Activated effector memory CD4-positive, alpha-beta T cell treated with Interleukin-2 at 50 U/mL for 16 hours (primary cell): Measurements from ENCODE around the gene MARCHF11.

Source experiments
- DNase-seq: peaks from one replicate; pipeline ENCODE4 v3.0.0-alpha.2; 2020

The MARCHF11 gene

DNA sequence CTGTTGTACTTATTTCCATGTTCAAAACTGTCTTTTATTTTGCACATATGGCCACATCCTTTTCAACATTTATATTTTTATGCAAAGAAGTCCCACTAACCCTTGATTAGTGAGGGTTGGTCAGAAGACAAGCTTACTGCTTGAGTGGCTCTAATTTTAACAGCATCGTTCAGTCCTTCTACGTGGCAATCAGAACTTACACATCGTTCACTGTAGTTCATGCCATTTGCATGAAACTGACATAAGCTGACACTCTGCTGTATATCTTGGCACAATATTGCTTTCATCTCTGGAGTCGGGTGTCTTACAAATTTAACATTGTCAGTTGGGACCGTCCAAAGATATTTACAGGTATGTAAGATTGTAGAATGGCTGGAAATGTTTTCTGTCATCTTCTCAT lies 50.6 kb downstream of the MARCHF11 start:
- no peak for DNase-seq

DNA sequence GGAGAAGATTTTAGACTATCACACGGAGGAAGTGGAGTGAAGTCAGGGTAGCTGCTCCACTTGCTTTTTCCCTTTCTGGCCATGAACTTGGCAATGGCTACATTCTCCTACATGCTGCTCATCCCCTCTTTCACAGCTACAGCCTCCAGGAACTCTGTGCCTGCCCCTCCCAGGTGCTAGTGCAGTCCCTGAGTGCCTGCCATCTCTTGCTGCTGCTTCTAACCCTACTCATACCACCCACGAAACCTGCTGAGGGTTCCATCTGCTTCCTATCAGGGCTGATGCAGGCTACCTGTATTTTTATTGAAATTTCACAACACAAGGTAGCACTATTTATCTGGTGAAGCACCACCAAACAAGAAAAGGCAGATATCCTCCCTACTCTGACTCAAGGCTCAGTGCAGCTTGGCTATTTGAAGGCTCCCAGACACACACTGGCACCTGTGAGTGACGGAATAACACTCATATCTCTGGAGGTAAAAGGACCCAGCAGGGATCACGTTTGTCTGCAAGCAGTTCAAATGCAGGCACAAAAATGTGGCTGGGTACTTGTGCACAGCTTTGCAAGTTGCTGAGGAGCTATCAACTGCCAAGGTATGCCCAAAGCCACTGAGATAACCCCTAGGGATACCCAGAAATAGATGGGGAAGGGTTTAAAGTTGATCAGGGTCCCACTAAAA lies 51.6 kb downstream of the MARCHF11 start:
- no peak for DNase-seq

DNA sequence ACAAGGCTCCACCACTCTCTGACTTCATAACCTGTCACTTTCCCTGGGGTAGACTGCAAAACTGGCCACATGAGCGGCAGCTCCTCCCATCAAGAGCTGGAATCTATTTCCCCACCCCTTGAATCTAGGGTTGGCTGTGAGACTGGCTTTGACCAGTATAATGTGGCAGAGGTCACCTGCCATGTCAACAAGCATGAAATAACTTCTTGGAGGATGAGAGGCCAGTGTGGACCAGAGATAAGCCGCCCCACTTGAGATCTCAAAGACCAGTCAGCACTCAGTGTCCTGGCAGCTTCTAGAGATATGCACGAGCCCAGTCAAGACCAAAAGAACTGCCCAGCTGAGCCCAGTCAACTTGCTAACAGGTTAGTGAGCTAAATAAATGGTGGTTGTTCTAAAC lies 59.0 kb downstream of the MARCHF11 start:
- DNase-seq: no peak

DNA sequence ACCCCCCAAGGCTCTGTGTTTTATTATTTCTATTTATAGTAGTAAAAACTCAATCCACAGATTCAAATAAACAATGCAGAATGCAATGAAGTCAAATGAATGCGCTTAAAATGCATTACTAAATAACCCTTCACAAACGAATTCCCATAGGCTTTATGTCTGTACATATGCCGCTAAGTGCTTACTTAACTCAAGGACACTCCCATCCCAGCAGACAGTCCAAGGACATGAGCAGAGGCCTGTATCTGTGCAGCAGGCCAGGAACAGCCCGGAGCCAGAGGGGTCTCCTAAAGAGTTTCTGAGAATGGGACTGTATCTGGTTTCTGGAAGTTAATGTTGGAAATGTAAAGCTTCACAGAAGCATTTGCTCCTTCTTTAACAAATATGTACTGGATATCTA lies 59.8 kb downstream of the MARCHF11 start:
- no peak for DNase-seq

DNA sequence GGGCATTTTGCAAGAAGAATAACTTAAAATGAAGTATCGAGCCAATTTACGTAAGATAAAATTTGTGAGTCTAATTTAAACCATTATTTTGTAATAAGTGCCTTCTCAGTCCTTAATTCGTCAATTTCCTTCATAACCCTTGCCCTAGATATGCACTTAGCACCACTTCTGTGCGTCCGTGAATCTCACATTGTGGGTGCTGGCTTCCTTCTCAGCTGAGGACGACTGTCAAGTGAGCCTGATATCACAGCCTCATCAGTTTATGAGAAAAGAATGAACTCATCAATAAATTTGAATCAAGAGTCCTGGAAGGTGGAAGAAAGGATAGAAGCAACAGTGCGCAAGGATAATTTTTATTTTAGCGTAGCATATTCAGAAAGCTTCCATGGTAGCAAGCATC lies 64.5 kb downstream of the MARCHF11 start:
- DNase-seq: no peak

DNA sequence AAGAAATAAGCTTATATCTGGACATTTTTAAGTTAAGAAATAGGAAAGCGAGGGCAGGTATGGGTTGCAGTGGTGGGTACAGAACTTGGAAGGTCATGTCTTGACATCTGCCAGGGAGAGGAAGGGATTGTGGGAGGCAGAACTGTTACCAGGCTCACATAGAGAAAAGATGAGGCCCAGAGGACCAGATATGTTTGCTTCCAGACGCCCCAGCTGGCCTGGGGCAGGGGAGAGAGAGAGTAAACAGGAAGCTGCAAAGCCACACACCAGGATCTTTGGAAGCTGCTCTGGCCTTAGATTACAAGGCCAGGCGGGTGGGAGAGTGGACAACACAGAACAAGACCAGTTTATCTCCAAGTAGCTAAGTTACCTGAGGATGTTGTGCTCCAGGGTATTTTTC lies 71.2 kb downstream of the MARCHF11 start:
- DNase-seq: no peak

DNA sequence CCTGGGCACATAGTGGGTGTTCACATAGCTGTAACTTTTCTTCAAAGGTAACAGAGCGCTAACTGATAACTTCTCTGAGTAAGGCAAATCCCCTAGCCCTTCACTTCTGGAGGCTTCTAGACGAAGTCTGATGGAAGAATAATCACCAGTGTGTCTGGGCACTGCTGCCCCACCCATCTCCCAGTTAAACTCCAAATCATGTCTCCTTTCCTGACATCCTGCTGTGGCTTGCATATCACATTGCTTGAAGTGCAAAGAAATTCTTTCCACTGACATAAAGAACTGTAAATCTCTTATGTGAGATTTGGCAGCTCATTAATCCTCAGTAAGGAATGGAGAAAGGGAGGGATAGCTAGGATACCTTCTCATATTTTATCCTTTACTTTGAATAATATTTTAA lies 74.6 kb downstream of the MARCHF11 start:
- DNase-seq: no peak

DNA sequence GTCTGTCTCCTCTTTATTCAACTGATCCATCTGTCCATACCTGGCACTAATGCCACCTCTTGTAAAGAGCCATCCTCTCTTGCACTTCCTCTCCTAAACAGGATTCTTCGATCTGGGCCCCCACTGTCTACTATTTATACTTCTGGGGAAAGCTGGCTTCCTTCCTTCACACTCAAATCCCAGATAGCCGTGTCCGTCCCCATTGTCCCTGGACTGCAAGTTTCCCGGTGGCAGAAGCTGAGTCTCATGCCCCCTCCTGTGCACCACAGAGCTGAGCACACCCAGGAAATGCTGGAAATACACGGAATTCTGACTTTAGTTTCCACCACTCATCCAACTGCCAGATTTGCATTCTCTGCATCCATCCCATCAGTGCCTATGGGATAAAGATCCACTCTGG lies 84.0 kb downstream of the MARCHF11 start:
- no peak for DNase-seq

DNA sequence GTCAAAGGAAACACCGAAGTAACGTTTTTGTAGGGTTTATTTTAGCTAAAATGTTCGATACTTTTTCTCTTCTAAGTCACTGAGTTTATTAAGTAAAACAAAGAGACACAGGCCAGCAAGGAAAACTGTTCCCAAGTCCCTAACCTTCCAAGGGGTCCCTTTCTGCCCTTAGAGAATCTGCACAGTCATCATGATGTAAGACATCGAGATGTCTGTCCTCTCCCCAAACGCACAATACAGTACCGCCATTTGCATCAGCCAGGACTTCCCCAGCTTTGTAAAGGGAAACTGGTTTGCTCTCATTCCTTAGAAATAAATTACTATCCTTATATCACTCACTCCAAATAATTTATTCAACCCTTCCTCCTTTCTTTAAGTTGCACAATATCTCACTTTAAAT lies 89.3 kb downstream of the MARCHF11 start:
- no peak for DNase-seq

DNA sequence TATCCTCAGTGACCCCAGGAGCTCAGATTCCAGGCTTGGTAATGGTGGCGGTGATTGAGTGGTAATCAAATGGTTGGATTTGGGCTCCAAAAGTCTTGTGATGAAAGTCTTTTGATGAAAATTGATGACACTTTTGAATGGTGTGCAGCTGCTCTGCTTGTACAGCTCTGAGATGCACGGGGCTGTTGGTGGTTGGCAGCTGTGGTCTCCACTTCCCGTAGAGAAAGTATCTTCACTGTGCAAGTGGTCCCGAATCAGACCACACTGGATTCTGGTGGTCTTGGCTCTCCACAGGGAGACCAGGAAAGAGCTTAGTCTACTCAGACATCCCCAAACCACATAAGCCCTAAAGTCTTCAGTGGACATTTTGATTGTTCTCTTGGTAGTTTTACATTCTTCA lies 96.6 kb downstream of the MARCHF11 start:
- no peak for DNase-seq

DNA sequence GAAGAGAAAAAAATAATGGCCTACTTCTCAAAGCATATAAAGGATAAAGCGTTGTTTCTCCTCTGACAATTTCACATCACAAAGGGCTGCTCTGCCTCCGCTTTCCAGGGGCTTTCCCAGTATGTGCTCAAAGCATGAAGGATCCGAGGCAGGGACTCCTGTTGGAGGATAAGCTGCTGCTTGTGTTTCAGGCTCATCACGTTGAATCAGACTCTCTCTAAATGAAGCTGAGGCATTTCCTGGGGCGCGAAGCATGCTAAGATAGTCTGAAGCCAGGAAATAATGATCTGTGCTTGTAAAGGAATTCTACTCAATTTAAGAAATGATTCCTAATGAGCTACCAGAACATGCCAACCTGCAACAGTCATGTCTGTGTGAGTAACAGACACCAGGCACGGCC lies 97.5 kb downstream of the MARCHF11 start:
- no peak for DNase-seq

DNA sequence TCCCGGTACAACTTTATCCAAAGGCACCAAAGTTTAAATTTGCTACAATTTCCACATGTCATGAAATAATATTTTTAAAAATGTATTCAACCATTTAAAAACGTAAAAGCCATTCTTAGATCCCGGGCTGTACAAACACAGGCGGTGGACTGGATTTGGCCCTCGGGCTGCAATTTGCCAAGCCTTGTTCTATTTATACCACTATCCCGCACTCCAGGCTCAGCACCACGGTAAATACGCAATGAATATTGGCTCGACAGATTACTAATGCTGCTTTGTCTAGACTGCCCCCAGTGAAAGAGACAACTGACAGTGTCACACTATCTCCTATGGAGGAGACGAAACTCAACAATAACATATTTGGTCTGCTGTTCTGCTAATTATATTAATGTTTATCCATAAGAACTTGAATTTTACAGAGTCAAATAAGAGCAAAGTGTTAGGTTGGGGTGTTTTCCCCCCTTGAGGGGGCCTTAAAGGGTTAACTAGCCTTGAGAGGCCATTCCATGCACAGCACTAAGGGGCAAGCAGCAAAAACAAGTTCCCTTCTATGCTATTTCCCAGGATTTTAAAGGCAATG lies 98.1 kb downstream of the MARCHF11 start:
- no peak for DNase-seq

DNA sequence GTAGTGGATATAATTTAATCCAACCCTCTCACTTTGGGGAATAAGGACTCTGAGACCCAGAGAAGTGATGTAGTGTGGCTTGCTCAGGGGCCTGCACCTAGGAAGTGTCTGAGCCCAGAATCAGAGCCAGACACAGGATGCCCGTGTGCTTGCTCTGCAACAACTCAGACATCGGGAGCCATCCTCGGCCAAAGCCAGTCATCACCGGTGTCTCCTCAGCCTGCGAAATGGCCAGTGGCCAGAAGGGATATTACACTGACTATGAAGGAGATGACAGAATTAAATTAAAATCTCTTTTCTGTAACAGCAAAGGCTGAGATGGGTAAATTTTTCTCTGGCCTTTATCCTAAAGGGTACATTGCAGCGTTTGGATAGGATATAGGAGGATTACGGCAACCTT lies 102.9 kb downstream of the MARCHF11 start:
- no peak for DNase-seq

DNA sequence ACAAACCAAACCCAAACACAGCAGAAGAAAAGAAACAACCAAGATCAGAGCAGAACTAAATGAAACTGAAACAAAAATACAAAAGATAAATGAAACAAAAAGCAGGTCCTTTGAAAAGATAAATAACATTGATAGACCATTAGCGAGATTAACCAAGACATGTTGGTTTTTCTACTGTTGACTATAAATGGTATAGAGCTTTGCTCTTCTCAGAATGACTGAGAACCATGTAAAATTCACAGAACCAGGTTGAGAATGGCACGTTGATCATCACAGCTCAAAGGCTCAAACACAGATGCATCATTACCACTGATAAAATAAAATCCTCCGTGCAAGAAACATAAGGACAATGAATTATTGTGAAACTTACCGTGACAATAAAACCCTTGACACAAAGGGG lies 105.2 kb downstream of the MARCHF11 start:
- DNase-seq: no peak

DNA sequence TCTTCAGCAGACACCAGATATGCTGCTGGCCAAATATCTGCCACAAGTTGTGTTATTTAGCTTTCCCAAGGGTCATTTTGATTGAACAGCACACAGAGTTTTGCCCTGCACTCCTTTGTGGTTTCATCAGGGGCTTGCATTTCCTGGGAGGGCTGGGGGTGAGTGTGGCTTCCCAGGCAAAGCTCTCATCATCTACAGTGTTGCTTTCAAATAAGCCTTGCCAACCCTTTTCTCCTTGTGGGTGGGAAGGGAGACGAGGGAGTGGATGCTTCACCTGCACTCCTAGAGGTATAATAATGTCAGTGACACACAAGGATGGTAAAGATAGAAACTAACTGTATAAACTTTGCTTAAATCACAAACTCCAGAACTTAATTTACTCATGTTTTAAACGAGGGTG lies 107.0 kb downstream of the MARCHF11 start:
- DNase-seq: no peak

DNA sequence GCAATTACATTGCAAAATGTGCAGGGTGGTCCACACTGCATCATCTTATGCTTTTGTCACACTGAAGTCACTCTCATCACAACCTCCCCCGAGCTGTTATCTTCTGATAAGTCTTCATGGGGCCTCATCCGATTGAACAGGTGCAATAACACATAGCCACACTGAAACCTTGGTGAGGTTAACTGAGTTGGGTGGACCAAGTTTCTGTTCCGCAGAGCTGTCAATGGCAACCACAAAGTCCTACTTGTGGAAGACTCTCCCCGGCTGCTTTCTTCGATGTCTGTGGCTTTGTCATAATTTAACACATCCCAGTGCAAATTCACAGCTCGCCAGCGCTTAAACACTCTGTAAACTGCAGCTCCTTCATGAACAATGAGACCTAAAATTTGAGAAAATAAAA lies 112.2 kb downstream of the MARCHF11 start:
- no peak for DNase-seq

DNA sequence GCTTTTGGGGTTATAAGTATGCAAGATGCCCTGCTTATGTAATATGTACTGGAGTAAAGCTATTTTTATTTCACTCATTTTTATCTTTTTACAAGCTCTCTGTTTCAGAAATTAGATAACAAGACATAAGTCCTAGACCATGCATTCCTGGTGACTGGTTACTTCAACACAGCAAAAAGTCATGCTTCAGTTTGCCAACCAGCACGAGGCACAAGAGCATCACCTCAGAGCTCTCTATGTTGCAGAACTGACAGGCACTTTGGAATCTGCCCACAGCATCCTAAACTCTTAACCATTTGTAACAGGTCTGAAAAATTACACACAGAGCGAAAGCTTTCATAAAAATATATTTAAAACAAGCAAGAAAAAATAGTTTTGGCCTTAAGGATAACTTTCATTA lies 112.8 kb downstream of the MARCHF11 start:
- DNase-seq: no peak

DNA sequence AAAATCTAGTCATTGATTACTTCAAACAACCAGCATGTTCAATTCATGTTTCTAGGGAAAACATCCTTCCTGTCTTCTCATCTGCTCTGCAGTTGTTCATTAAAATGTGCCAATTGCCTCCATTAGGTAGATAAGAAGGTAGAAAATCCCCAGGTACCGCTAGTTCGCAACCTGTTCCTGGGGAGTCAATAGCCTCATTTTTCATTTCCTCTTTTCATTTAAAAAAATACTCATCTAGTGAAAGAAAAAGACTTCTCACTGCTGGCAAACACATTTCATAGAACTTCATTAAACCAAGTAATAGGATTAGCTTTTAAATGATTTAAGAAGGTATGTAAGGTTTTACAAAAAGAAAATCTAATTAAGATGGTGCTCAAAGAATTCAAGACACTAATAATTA lies 113.3 kb downstream of the MARCHF11 start:
- DNase-seq: no peak

DNA sequence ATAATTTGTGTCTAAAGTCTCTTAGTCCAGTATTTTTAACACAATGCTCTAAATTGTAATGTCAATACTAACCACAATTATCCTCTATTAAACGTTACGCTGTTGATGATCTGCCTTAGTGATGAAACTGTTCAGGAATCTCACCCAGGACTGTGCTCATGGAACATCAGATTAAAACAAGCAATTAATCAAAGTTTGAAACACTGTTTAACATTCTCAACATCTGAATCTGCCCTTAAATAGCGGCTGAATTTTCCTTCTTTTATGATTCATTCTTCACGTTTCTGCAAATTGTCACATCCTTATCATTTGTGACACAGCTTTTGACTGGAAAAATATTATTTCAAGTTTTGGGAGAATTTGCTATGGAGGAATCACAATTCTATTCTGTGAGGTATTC lies 113.8 kb downstream of the MARCHF11 start:
- no peak for DNase-seq

DNA sequence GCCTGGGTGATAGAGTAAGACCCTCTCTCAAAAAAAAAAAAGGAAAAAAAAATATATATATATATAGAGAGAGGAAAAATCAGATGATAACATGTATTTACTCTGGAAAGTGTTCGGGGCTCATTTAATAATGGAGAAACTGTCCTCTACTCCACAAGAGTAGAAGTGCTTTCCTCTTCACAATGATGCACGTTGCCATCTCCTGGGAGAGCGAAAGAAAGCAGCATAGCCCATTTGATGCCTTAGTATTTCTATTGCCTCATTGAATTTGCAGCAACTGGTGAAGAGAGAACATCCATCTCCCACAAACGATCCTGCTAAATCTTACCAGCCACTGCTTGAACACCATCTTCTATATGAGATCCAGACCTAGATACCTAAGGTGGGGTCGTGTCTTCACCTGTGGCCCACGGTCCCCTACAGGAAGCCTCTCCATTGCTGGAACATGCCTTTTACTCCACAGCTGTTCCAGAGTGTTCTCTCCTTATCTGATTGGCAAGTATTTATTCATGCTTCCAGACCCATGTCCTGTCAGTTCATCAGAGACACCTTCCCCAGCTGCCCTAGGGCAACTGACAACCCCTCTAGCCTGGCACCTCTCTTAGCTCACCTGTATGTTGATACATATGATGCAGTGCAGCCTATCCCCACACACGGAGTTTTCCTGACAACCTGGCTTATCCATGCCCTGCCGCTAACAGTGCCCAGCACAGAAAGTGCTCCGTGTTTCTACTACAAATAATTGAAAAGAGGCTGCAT lies 115.3 kb downstream of the MARCHF11 start:
- DNase-seq: no peak

DNA sequence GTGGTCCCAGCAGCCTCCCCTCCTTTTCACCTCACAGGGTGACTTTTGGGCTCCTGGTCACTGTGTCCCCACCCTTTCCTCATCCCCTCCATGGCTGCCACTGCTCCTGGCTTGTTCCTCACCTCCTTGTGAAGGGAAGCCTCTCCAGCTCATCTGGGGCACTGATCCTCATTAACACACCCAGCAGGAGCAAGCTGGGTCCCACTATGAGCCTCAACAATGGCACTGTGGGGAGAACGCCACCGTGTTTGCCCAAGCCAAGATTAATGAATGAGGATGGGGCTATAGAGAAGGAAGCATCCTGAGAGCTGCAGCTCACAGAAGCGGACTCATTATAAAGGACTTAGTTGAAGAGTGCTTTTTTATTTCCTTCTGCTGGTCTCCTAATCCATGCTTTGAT lies 118.4 kb downstream of the MARCHF11 start:
- DNase-seq: no peak

DNA sequence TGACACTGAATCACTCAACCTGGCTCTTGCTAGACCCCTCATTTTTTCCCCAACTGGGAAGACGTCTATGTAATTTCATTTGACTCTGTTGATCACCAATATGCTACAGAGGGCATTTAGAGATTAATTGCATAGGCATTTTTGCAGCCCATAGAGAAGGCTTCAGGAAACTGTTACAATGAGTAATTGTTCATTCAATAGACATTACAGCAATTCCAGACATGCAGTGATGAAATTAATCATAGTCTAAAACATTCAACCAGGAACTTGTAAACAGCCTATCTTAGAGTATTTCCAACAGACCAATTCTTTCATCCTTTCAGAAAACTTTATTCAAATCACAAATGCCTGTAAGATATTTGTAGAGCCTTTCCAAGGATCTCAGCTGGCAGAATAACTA lies 122.3 kb downstream of the MARCHF11 start:
- DNase-seq: no peak

DNA sequence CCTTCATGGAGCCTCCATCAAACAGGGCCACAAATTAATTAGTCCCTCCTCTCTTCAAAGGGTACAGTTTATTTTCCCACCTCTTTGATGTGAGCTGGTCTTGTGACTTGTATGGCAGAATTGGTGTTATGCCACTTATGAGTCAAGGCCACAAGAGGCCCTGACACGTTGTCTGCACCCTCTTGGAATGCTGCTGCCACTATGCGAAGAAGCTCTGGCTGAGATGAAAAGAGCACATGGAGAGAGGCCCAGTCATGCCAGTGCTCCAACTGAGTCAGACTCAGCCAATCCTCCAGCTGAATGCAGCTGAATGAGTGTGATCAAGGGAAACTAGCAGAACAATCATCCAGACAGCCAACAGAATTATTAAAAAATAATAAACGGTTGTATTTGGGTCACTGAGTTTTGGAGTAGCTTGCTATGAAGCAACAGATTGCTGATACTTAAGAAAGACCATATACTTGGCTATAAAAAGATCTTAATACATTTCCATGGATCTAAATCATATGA lies 128.3 kb downstream of the MARCHF11 start:
- DNase-seq: no peak

DNA sequence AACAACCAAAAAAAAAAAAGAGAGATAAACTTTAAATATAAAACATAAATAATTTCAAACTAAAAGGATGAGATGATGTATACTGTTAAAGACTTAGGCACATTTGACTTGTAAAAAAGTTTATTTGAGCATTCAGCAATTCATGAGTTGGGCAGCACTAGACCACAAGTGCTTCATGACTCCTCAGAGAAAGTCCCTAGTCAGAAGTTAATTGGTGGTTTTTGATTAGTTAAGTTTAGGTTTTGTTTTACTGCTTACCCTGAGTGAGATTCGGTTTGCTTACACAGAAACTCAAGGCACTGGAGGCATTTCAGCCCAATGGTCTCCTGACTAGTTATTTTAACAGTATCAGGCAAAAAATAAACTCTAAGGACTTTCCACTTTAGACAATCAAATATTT lies 129.2 kb downstream of the MARCHF11 start:
- no peak for DNase-seq
